Measurements from ENCODE around the gene HSD17B10.
"Not testable (repeated sequence)": the region's sequence is repeated elsewhere in the genome, so short reads cannot be mapped to it uniquely, and the experiment has no call there.

The HSD17B10 gene

GRCh38 chrX:53433651-53434639, at the start of gene HSD17B10:
TSS of gene HSD17B10 (minus strand) at chrX:53434370. CDS start at chrX:53434345, 25 bp downstream.
- DNase-seq (ENCODE audit: low spot score), result peak; percentile 87

GRCh38 chrX:53483416-53483815, 49.2 kb upstream of the HSD17B10 start:
- no peak for DNase-seq (ENCODE audit: low spot score)

- peak; percentile 49 for DNase-seq (ENCODE audit: low spot score)
Measured at GRCh38 chrX:53481816-53482465, 47.8 kb upstream of the HSD17B10 start.

- no peak for DNase-seq (ENCODE audit: low spot score)
Measured at GRCh38 chrX:53481093-53481492, 46.9 kb upstream of the HSD17B10 start.

DNA sequence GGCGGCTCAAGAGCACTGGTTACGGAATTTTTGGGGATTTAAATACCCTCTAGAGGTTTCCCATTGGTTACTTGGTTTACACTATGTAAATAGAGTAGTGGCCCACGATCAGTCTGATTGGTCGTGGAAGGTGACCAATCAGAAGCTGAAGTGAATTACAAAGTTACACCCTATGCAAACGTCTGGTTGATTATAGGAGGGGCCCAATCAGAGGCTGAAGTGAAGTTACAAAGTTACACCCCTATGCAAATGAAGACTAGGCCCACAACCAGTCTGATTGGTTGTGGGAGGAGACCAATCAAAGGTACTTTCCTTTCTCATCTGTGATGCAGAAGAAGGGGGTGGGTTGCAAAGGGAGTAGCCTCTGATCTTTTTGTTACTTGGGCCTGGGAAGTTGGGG, 45.1 kb upstream of the HSD17B10 start:
- DNase-seq (ENCODE audit: low spot score), result no peak

- no peak for DNase-seq (ENCODE audit: low spot score)
Measured at GRCh38 chrX:53476371-53476770, 42.2 kb upstream of the HSD17B10 start.

GRCh38 chrX:53474707-53475106, 40.5 kb upstream of the HSD17B10 start:
- no peak for DNase-seq (ENCODE audit: low spot score)

GRCh38 chrX:53471346-53471745, 37.2 kb upstream of the HSD17B10 start:
- DNase-seq (ENCODE audit: low spot score), result no peak

DNA sequence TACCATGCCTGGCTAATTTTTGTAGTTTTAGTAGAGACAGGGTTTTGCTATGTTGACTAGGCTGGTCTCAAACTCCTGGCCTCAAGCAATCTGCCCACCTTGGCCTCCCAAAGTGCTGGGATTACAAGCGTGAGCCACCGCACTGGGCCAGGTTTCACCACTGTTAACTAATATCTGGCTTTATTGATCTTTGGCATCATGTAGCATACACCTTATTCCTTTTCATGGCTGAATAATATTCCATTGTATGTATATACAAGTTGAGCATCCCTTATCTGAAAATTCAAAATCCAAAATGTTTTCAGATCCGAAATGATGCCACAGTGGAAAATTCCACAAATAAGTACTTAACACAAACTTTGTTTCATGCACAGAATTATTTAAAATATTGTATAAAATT, 34.5 kb upstream of the HSD17B10 start:
- not testable (repeated sequence) for DNase-seq (ENCODE audit: low spot score)

GRCh38 chrX:53458082-53458481, 23.9 kb upstream of the HSD17B10 start:
- no peak for DNase-seq (ENCODE audit: low spot score)

DNA sequence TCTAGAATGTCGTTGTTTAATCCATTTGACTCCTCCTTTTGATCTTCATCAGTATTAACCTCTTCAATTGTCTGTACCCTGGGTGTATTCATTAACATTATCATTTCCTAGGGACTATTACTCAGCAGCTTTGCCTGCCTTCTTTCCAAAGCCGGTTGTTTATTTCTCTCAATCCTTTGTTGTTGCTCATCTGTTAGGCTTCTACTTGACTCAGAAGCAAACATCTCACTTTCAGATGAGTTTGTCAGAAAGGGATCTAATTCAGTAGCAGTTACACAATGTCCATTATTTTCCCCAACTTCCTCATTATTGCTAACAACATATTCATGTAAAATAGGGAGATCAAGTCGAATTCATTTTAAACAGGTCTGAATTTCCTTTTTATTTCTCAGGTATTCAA, 22.1 kb upstream of the HSD17B10 start:
- DNase-seq (ENCODE audit: low spot score), result no peak

DNA sequence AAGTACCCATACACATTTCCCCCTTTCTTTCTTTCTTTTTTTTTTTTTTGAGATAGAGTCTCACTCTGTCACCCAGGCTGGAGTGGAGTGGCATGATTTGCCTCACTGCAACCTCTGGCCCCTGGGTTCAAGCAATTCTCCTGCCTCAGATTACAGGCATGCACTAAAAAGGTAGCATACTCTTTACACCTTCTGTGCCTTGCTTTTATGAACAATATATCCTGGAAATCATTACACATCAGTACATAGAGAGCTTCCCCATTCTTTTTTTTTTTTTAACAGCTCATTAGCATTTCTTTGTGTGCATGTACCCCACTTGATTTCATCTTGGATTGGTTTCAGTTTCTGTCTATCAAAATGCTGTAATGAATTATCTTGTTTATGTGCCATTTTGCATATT, 18.6 kb upstream of the HSD17B10 start:
- DNase-seq (ENCODE audit: low spot score), result no peak

DNA sequence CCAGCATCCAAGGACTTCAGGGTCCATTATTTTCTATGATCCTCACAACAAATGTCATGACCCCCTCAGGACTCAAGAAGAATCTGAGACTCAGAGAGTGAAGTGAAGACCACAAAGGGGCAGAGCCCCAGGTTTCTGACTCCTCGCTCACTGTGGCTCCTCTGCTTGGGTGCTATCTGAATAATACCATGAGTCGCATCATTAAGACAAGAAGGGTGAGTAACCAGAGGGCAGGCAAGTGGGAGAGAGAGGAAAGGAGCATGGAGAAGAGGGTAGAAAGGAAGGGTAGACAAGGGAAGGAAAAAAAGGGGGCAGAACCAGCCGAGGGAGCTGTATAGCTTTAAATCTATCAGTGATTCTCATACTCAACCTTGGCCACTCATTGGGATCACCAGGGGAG, 15.5 kb upstream of the HSD17B10 start:
- no peak for DNase-seq (ENCODE audit: low spot score)

DNA sequence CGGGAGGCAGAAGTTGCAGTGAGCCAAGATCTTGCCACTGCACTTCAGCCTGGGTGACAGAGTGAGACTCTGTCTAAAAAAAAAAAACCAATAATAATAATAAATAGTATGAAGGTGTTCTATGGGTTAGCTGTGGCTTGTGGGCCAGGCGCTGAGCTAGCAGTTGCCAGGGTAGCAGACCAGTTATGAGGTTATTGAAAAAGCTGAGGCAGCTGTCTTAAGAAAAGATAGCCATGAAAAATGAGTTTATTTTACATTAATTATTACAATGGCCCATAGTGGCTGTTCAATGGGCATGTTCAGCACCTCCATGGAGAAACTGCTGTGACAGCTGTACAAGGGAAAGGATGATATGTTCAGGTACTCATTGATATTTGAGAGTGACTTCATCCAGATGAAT, 13.3 kb upstream of the HSD17B10 start:
- no peak for DNase-seq (ENCODE audit: low spot score)

- DNase-seq (ENCODE audit: low spot score), result peak; percentile 45
Measured at GRCh38 chrX:53445977-53446376, 11.8 kb upstream of the HSD17B10 start.

GRCh38 chrX:53442322-53442631, 8.1 kb upstream of the HSD17B10 start:
- DNase-seq (ENCODE audit: low spot score), result no peak

- DNase-seq (ENCODE audit: low spot score), result peak; percentile 88
Measured at GRCh38 chrX:53441531-53442321, 7.6 kb upstream of the HSD17B10 start.

DNA sequence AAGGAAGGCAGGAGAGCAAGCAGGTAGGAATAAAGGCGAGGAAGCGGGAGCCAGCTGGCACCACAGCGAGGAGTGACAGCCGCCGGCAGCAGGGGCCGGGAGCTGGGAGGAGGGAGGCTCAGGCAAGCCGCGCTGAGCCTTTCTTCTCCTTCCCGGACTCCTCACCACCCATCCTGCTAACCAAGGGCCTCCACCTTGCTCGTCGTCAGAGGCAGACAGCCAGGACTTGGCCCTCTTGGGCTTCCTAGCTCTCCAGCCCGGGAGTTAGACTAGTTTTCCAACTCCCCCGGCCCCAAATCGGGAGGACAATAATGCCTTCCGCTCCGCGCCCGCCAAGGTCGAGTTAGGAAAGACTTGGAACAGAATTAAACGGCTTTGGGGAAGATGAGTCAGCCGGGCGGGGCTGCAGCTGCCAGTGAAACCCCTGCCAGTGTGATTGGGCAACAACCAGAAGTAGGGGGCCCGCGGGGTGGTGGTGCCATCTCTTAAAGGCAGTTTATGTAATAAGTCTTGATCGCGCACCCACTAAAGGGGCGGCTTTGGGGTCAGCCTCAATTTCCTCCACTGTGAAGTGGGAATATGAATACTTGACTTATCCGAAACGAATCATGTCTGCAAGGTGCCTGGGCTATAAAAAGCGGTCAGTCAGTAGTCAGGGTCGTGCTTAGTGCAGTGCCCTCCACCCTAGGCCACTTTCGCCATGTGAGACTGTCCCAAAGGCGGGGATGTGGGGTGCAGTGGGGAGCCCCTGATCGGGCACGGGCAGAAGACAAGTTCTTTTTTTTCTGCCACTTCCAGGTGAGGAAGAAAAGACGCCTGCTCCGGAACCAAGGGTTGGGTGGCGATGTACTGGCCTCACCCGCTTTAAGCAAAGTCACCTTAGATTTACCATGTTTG, 6.7 kb upstream of the HSD17B10 start:
- DNase-seq (ENCODE audit: low spot score), result peak; percentile 47

- DNase-seq (ENCODE audit: low spot score), result no peak
Measured at GRCh38 chrX:53440101-53440500, 5.9 kb upstream of the HSD17B10 start.

DNA sequence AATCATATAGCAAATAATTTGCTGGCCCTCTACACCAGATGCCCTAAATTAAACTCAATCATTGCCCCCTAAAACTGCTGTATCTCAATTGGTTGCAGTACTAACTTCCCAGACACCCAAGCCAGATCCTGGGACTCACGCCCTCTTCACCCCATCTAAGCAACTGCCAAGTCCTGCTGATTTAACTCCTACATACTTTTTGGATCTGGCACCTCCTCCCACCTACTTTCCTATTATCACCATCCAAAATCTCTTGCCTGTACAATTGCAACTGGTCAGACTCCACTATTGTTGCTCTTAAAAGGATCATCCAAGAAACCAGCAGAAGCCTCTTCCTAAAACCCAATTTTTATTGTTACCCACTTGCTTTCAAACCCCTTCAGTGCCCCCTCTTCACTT, 4.7 kb upstream of the HSD17B10 start:
- DNase-seq (ENCODE audit: low spot score), result no peak

GRCh38 chrX:53438174-53438831, 4.1 kb upstream of the HSD17B10 start:
- DNase-seq (ENCODE audit: low spot score), result no peak

Measured in ecto neural progenitor cell (in vitro differentiated cells).